HepG2 (cell line): Measurements from ENCODE around the gene USP7. TPM values are rescaled to one million over a fixed set of nuclear protein-coding genes. Genes with fewer than 3 reads are reported as not detected.

Experiments
- BRF2 ChIP-seq: sonication (generic); formaldehyde crosslinking; IDR thresholded peaks from 2 replicates; pipeline ENCODE4 v1.8.1; 2022; ENCODE audit warnings: mild to moderate bottlenecking, missing genetic modification reagents
- CENPBD1 ChIP-seq: sonication (generic); formaldehyde crosslinking; IDR thresholded peaks from 2 replicates; pipeline ENCODE4 v1.8.0; 2022; ENCODE audit warnings: missing genetic modification reagents, low read depth, mild to moderate bottlenecking, borderline replicate concordance
- ESRRA ChIP-seq: sonication (generic); formaldehyde crosslinking; IDR thresholded peaks from 2 replicates; pipeline ENCODE4 v1.5.1; 2020; ENCODE audit warnings: mild to moderate bottlenecking, low read depth, missing genetic modification reagents
- FOXK2 ChIP-seq: fragments of 450-650 bp; IDR thresholded peaks from 2 replicates; pipeline ENCODE4 v1.6.1; 2016
- FOXM1 ChIP-seq: sonication (generic); formaldehyde crosslinking; IDR thresholded peaks from 2 replicates; pipeline ENCODE4 v1.5.0; 2020; ENCODE audit warnings: missing genetic modification reagents
- JARID2 ChIP-seq: sonication (generic); formaldehyde crosslinking; IDR thresholded peaks from 2 replicates; pipeline ENCODE4 v1.8.1; 2023; ENCODE audit warnings: missing genetic modification reagents, inconsistent platforms; ENCODE audit not compliant: insufficient replicate concordance
- JUN ChIP-seq: sonication (generic); formaldehyde crosslinking; IDR thresholded peaks from 2 replicates; pipeline ENCODE4 v1.4.0; 2020; ENCODE audit warnings: mild to moderate bottlenecking, missing genetic modification reagents
- MED1 ChIP-seq: sonication (generic); formaldehyde crosslinking; IDR thresholded peaks from 2 replicates; pipeline ENCODE4 v1.4.0; 2020; ENCODE audit warnings: missing genetic modification reagents
- NCOA2 ChIP-seq: sonication (generic); formaldehyde crosslinking; IDR thresholded peaks from 2 replicates; pipeline ENCODE4 v1.8.0; 2022; ENCODE audit warnings: inconsistent platforms
- NFYB ChIP-seq: sonication (generic); formaldehyde crosslinking; IDR thresholded peaks from 2 replicates; pipeline ENCODE4 v1.4.0; 2020; ENCODE audit warnings: missing genetic modification reagents
- RFX5 ChIP-seq: IDR thresholded peaks from 2 replicates; pipeline ENCODE4 v1.6.1; 2011; ENCODE audit warnings: low read depth, low read length, improper control_type of control experiment
- RFXAP ChIP-seq: sonication (generic); formaldehyde crosslinking; IDR thresholded peaks from 2 replicates; pipeline ENCODE4 v1.4.0; 2020; ENCODE audit warnings: missing genetic modification reagents, borderline replicate concordance
- SALL2 ChIP-seq: sonication (generic); formaldehyde crosslinking; IDR thresholded peaks from 2 replicates; pipeline ENCODE4 v1.8.1; 2023; ENCODE audit warnings: mild to moderate bottlenecking, missing genetic modification reagents, inconsistent platforms
- SIN3B ChIP-seq: fragments of 150-350 bp; IDR thresholded peaks from 2 replicates; pipeline ENCODE4 v1.6.1; 2014; ENCODE audit warnings: low read length
- SMARCC2 ChIP-seq: fragments of 450-650 bp; IDR thresholded peaks from 2 replicates; pipeline ENCODE4 v1.6.1; 2017; ENCODE audit warnings: antibody characterized with exemption, mild to moderate bottlenecking
- TBL1XR1 ChIP-seq: fragments of 150-350 bp; IDR thresholded peaks from 2 replicates; pipeline ENCODE4 v1.6.1; 2014; ENCODE audit warnings: borderline replicate concordance, low read length; ENCODE audit not compliant: partially characterized antibody
- TOPORS ChIP-seq: sonication (generic); formaldehyde crosslinking; IDR thresholded peaks from 2 replicates; pipeline ENCODE4 v1.8.0; 2023; ENCODE audit warnings: mild to moderate bottlenecking, missing genetic modification reagents
- ZBTB7A ChIP-seq: sonication (generic); formaldehyde crosslinking; IDR thresholded peaks from 2 replicates; pipeline ENCODE4 v1.8.0; 2022; ENCODE audit warnings: mild to moderate bottlenecking, missing genetic modification reagents
- ZMAT5 ChIP-seq: sonication (generic); formaldehyde crosslinking; IDR thresholded peaks from 2 replicates; pipeline ENCODE4 v1.5.0; 2020; ENCODE audit warnings: mild to moderate bottlenecking, low read depth, missing genetic modification reagents, borderline replicate concordance
- ZNF251 ChIP-seq: sonication (generic); formaldehyde crosslinking; IDR thresholded peaks from 2 replicates; pipeline ENCODE4 v1.9.0; 2021; ENCODE audit warnings: mild to moderate bottlenecking, missing genetic modification reagents
- ZNF430 ChIP-seq: sonication (generic); formaldehyde crosslinking; IDR thresholded peaks from 2 replicates; pipeline ENCODE4 v1.9.0; 2021; ENCODE audit warnings: mild to moderate bottlenecking, missing genetic modification reagents
- ZNF431 ChIP-seq: sonication (generic); formaldehyde crosslinking; IDR thresholded peaks from 2 replicates; pipeline ENCODE4 v1.9.0; 2022; ENCODE audit warnings: missing genetic modification reagents, low read depth, mild to moderate bottlenecking, borderline replicate concordance
- ZNF530 ChIP-seq: sonication (generic); formaldehyde crosslinking; IDR thresholded peaks from 2 replicates; pipeline ENCODE4 v1.5.0; 2020; ENCODE audit warnings: low read depth, mild to moderate bottlenecking, missing genetic modification reagents
- ZNF562 ChIP-seq: sonication (generic); formaldehyde crosslinking; IDR thresholded peaks from 2 replicates; pipeline ENCODE4 v1.8.0; 2022; ENCODE audit warnings: missing genetic modification reagents, borderline replicate concordance
- ZNF678 ChIP-seq: sonication (generic); formaldehyde crosslinking; IDR thresholded peaks from 2 replicates; pipeline ENCODE4 v1.4.0; 2020; ENCODE audit warnings: mild to moderate bottlenecking, missing genetic modification reagents
- ZNF780A ChIP-seq: sonication (generic); formaldehyde crosslinking; IDR thresholded peaks from 2 replicates; pipeline ENCODE4 v1.8.0; 2022; ENCODE audit warnings: mild to moderate bottlenecking, missing genetic modification reagents, moderate library complexity
- ZNF839 ChIP-seq: sonication (generic); formaldehyde crosslinking; IDR thresholded peaks from 2 replicates; pipeline ENCODE4 v1.4.0; 2020; ENCODE audit warnings: missing genetic modification reagents, mild to moderate bottlenecking, borderline replicate concordance
- ZSCAN30 ChIP-seq: sonication (generic); formaldehyde crosslinking; IDR thresholded peaks from 2 replicates; pipeline ENCODE4 v1.5.0; 2020; ENCODE audit warnings: mild to moderate bottlenecking, missing genetic modification reagents
- polyA plus RNA-seq, 8 experiments: library from polyadenylated mRNA; depleted of rRNA in 3 of 8; stranded (reverse) in 7 of 8; unstranded in 1 of 8; fragments of >200 nt; fragmentation: Illumina TruSeq in 4 of 8; extraction: Trizol in 4 of 8; gene quantifications; 2 replicates each; pipeline versions ENCODE4 v1.2.1 to v1.2.3, GENCODE V29; 2011 to 2016; ENCODE audit warnings: low read depth in 4 of 8, missing spikeins in 1 of 8, mixed read lengths in 1 of 8; ENCODE audit not compliant: insufficient read depth in 1 of 8
- total RNA-seq, 5 experiments: library from RNA; depleted of rRNA; stranded (reverse); fragments of >200 nt; fragmentation: Illumina TruSeq; extraction: Trizol; gene quantifications; 2 replicates each; pipeline ENCODE4 v1.2.3, GENCODE V29; 2016; ENCODE audit warnings: low read depth in 1 of 5
- TF ChIP-seq, protein P1 (sequence below): sonication (generic); formaldehyde crosslinking; IDR thresholded peaks from 2 replicates; pipeline ENCODE4 v1.4.0; 2020; ENCODE audit warnings: missing genetic modification reagents
- TF ChIP-seq, protein P2 (sequence below): sonication (generic); formaldehyde crosslinking; IDR thresholded peaks from 2 replicates; pipeline ENCODE4 v1.5.0; 2020; ENCODE audit warnings: missing genetic modification reagents

Gene USP7
- total and polyA plus RNA-seq, 2 of the 13 experiments (the other 11 are each of a cell fraction or from before 2014, with no cell fraction given), result 52.5 to 173 TPM

GRCh38 chr16:8962393-8963009 is 1.2 kb downstream of the USP7 start (continued):
- TF ChIP-seq ZNF431, result no peak
- TF ChIP-seq ESRRA, result no peak
- TF ChIP-seq RFX5, result no peak
- TF ChIP-seq ZNF530, result no peak
- no peak; the same call in 1 of the 2 replicates for TF ChIP-seq ZMAT5 (CRISPR knock-in tag)
- TF ChIP-seq NCOA2, result no peak
- no peak for TF ChIP-seq ZNF839 (CRISPR knock-in tag)
- no peak; the same call in 1 of the 2 replicates for TF ChIP-seq MED1 (CRISPR knock-in tag)
- TF ChIP-seq ZNF562 (CRISPR knock-in tag), result no peak
- TF ChIP-seq JUN, result no peak
- peak; percentile 32; the same call in 1 of the 2 replicates for TF ChIP-seq ZNF678 (CRISPR knock-in tag)
- TF ChIP-seq ZNF780A (CRISPR knock-in tag), result no peak
- no peak for TF ChIP-seq CENPBD1
- TF ChIP-seq SALL2 (CRISPR knock-in tag), result peak; percentile 27; the same call in 1 of the 2 replicates
- no peak for TF ChIP-seq FOXM1 (CRISPR knock-in tag)
- no peak for TF ChIP-seq ZSCAN30 (CRISPR knock-in tag)
- no peak for TF ChIP-seq RFXAP (CRISPR knock-in tag)
- TF ChIP-seq ZBTB7A (CRISPR knock-in tag), result no peak
- no peak for TF ChIP-seq JARID2
- no peak for TF ChIP-seq BRF2
- TF ChIP-seq TOPORS, result no peak
- TF ChIP-seq, protein P1, sequence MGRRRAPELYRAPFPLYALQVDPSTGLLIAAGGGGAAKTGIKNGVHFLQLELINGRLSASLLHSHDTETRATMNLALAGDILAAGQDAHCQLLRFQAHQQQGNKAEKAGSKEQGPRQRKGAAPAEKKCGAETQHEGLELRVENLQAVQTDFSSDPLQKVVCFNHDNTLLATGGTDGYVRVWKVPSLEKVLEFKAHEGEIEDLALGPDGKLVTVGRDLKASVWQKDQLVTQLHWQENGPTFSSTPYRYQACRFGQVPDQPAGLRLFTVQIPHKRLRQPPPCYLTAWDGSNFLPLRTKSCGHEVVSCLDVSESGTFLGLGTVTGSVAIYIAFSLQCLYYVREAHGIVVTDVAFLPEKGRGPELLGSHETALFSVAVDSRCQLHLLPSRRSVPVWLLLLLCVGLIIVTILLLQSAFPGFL (CRISPR knock-in tag), result no peak
- no peak for TF ChIP-seq SMARCC2
- no peak for TF ChIP-seq TBL1XR1
- TF ChIP-seq ZNF251, result no peak
- TF ChIP-seq FOXK2, result no peak
- TF ChIP-seq, protein P2, sequence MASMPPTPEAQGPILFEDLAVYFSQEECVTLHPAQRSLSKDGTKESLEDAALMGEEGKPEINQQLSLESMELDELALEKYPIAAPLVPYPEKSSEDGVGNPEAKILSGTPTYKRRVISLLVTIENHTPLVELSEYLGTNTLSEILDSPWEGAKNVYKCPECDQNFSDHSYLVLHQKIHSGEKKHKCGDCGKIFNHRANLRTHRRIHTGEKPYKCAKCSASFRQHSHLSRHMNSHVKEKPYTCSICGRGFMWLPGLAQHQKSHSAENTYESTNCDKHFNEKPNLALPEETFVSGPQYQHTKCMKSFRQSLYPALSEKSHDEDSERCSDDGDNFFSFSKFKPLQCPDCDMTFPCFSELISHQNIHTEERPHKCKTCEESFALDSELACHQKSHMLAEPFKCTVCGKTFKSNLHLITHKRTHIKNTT (CRISPR knock-in tag), result no peak
- TF ChIP-seq SIN3B, result no peak
- no peak for TF ChIP-seq NFYB (CRISPR knock-in tag)
- TF ChIP-seq ZNF430 (CRISPR knock-in tag), result no peak
